DMS153 treated with DMSO at 0.1 percent for 48 hours (cell line): ENCODE results near the gene HCRT.
A peak's percentile ranks its signal among the peaks of the same experiment; 100 is the strongest.
"Not testable (repeated sequence)": the region's sequence is repeated elsewhere in the genome, so short reads cannot be mapped to it uniquely, and the experiment has no call there.

ENCODE experiments used
- DNase-seq: peaks from one replicate; lab custom pipeline; 2025; ENCODE audit not compliant: unreplicated experiment; lab: John Stamatoyannopoulos, UW

HCRT gene

GRCh38 chr17:42180411-42180921 is 4.8 kb downstream of the HCRT start:
- DNase-seq, result no peak

GRCh38 chr17:42179911-42180410 is 5.3 kb downstream of the HCRT start:
- peak; percentile 31 for DNase-seq

- DNase-seq, result no peak
These were observed 5.9 kb downstream of the HCRT start for GRCh38 chr17:42179335-42179734.

GRCh38 chr17:42178817-42179216 is 6.4 kb downstream of the HCRT start:
- DNase-seq, result no peak

GRCh38 chr17:42177684-42178083 is 7.6 kb downstream of the HCRT start:
- no peak for DNase-seq

- no peak for DNase-seq
These were observed 11.0 kb downstream of the HCRT start for GRCh38 chr17:42174126-42174783.

- DNase-seq, result no peak
These were observed 13.4 kb downstream of the HCRT start for GRCh38 chr17:42171831-42172230.

GRCh38 chr17:42169351-42169750 is 15.9 kb downstream of the HCRT start:
- no peak for DNase-seq

- no peak for DNase-seq
These were observed 17.4 kb downstream of the HCRT start for GRCh38 chr17:42167807-42168206.

- DNase-seq, result no peak
These were observed 19.0 kb downstream of the HCRT start for GRCh38 chr17:42166196-42166763.

GRCh38 chr17:42165751-42166150 is 19.5 kb downstream of the HCRT start:
- DNase-seq, result no peak

- DNase-seq, result no peak
These were observed 21.4 kb downstream of the HCRT start for GRCh38 chr17:42163696-42164407.

GRCh38 chr17:42163113-42163512 is 22.1 kb downstream of the HCRT start:
- no peak for DNase-seq

- DNase-seq, result no peak
These were observed 24.7 kb downstream of the HCRT start for GRCh38 chr17:42160531-42160910.

- DNase-seq, result no peak
These were observed 25.3 kb downstream of the HCRT start for GRCh38 chr17:42159796-42160530.

GRCh38 chr17:42155614-42156045 is 29.6 kb downstream of the HCRT start:
- no peak for DNase-seq

GRCh38 chr17:42153919-42154742 is 31.1 kb downstream of the HCRT start:
- DNase-seq, result no peak

GRCh38 chr17:42146911-42147607 is 38.2 kb downstream of the HCRT start:
- DNase-seq, result no peak

- DNase-seq, result not testable (repeated sequence)
These were observed 42.1 kb downstream of the HCRT start for GRCh38 chr17:42143138-42143537.

- DNase-seq, result no peak
These were observed 42.8 kb downstream of the HCRT start for GRCh38 chr17:42142371-42142896.
